Stimulated activated CD8-positive, alpha-beta memory T cell treated with anti-CD3 and anti-CD28 coated beads, Interleukin-7, amount 100 ng/mL, for 24 hours (primary cell): ENCODE measurements around the gene CAMTA1.

Experiments used
- DNase-seq: peaks from one replicate; pipeline ENCODE4 v3.0.0-alpha.2; 2020; ENCODE audit warnings: low read depth

Gene CAMTA1

GRCh38 chr1:7229696-7230631, 444.7 kb downstream of the CAMTA1 start:
- DNase-seq: no peak

- DNase-seq: no peak
Observed at GRCh38 chr1:7232441-7233236, 447.4 kb downstream of the CAMTA1 start.

GRCh38 chr1:7233237-7233540, 447.9 kb downstream of the CAMTA1 start:
- DNase-seq: no peak

- DNase-seq: no peak
Observed at GRCh38 chr1:7233646-7234470, 448.6 kb downstream of the CAMTA1 start.

GRCh38 chr1:7234471-7234755, 449.2 kb downstream of the CAMTA1 start:
- DNase-seq: no peak

- DNase-seq: no peak
Observed at GRCh38 chr1:7235871-7236517, 450.7 kb downstream of the CAMTA1 start.

- no peak for DNase-seq
Observed at GRCh38 chr1:7236844-7237515, 451.7 kb downstream of the CAMTA1 start.

GRCh38 chr1:7247158-7247557, 461.9 kb downstream of the CAMTA1 start:
- no peak for DNase-seq

GRCh38 chr1:7247791-7248548, 462.7 kb downstream of the CAMTA1 start:
- no peak for DNase-seq

GRCh38 chr1:7248549-7249199, 463.4 kb downstream of the CAMTA1 start:
- DNase-seq: no peak

GRCh38 chr1:7249516-7249915, 464.3 kb downstream of the CAMTA1 start:
- DNase-seq: no peak

GRCh38 chr1:7250176-7250575, 464.9 kb downstream of the CAMTA1 start:
- DNase-seq: no peak

GRCh38 chr1:7250597-7251453, 465.6 kb downstream of the CAMTA1 start:
- DNase-seq: no peak

GRCh38 chr1:7251454-7251800, 466.2 kb downstream of the CAMTA1 start:
- DNase-seq: no peak

- no peak for DNase-seq
Observed at GRCh38 chr1:7252411-7253117, 467.3 kb downstream of the CAMTA1 start.

- DNase-seq: no peak
Observed at GRCh38 chr1:7253118-7253480, 467.8 kb downstream of the CAMTA1 start.

- no peak for DNase-seq
Observed at GRCh38 chr1:7253988-7254587, 468.8 kb downstream of the CAMTA1 start.

- DNase-seq: no peak
Observed at GRCh38 chr1:7255303-7256058, 470.2 kb downstream of the CAMTA1 start.
